Activated CD4-positive, alpha-beta T cell treated with anti-CD3 and anti-CD28 coated beads, Interleukin-2, Interleukin-6, amounts not matched to agents 100 ng/mL and 50 ng/mL, durations not matched to agents 16 hours and 8 hours (primary cell): ENCODE results near the gene FXYD6.
A peak's percentile ranks its signal among the peaks of the same experiment; 100 is the strongest.
"Not testable (repeated sequence)": the region's sequence is repeated elsewhere in the genome, so short reads cannot be mapped to it uniquely, and the experiment has no call there.

Source experiments
- DNase-seq: peaks from one replicate; pipeline ENCODE4 v3.0.0-alpha.2; 2020

The FXYD6 gene

GRCh38 chr11:117815262-117815803 lies 61.1 kb downstream of the FXYD6 start:
- peak; percentile 79 for DNase-seq

GRCh38 chr11:117814766-117815261 lies 61.6 kb downstream of the FXYD6 start:
- DNase-seq, result peak; percentile 72

GRCh38 chr11:117814204-117814765 lies 62.2 kb downstream of the FXYD6 start:
- DNase-seq, result no peak

GRCh38 chr11:117810056-117810451 lies 66.4 kb downstream of the FXYD6 start:
- not testable (repeated sequence) for DNase-seq

- DNase-seq, result peak; percentile 47
Observed at GRCh38 chr11:117809236-117810055, 67.0 kb downstream of the FXYD6 start.

- no peak for DNase-seq
Observed at GRCh38 chr11:117808784-117809183, 67.7 kb downstream of the FXYD6 start.

- peak; percentile 80 for DNase-seq
Observed at GRCh38 chr11:117807482-117808327, 68.8 kb downstream of the FXYD6 start.

- DNase-seq, result no peak
Observed at GRCh38 chr11:117806846-117807245, 69.6 kb downstream of the FXYD6 start.

- no peak for DNase-seq
Observed at GRCh38 chr11:117805045-117805444, 71.4 kb downstream of the FXYD6 start.

GRCh38 chr11:117803896-117804295 lies 72.6 kb downstream of the FXYD6 start:
- DNase-seq, result no peak

- no peak for DNase-seq
Observed at GRCh38 chr11:117799634-117800033, 76.8 kb downstream of the FXYD6 start.

GRCh38 chr11:117796872-117797529 lies 79.5 kb downstream of the FXYD6 start, which contains the start of gene DSCAML1:
Gene DSCAML1 (minus strand): TSS chr11:117797216. CDS start chr11:117797079, 137 bp downstream.
- DNase-seq, result no peak

GRCh38 chr11:117796456-117796871 lies 80.0 kb downstream of the FXYD6 start:
- no peak for DNase-seq

GRCh38 chr11:117795638-117796455 lies 80.6 kb downstream of the FXYD6 start:
- DNase-seq, result no peak

GRCh38 chr11:117794772-117795629 lies 81.5 kb downstream of the FXYD6 start:
- DNase-seq, result no peak

GRCh38 chr11:117794135-117794534 lies 82.3 kb downstream of the FXYD6 start:
- no peak for DNase-seq

- DNase-seq, result no peak
Observed at GRCh38 chr11:117793583-117793982, 82.9 kb downstream of the FXYD6 start.

- DNase-seq, result no peak
Observed at GRCh38 chr11:117792992-117793391, 83.5 kb downstream of the FXYD6 start.

- DNase-seq, result no peak
Observed at GRCh38 chr11:117792241-117792640, 84.2 kb downstream of the FXYD6 start.

GRCh38 chr11:117790279-117790678 lies 86.2 kb downstream of the FXYD6 start:
- no peak for DNase-seq
